CD4-positive, CD25-positive, alpha-beta regulatory T cell (primary cell): Measurements from ENCODE around the gene ZBTB25. TPM values are rescaled to one million over a fixed set of nuclear protein-coding genes. Genes with fewer than 3 reads are reported as not detected.

Experiments used
- ATAC-seq, 2 donors: fragments of 150-1000 bp; cut with Tn5 transposase; one replicate each; pipeline ENCODE4 v1.10.0; 2021; ENCODE audit warnings: low read depth in 2 of 2, moderate number of reproducible peaks in 2 of 2, moderate library complexity in 1 of 2
- DNase-seq, 3 donors: peaks; one replicate each; pipeline versions ENCODE4 v3.0.0 to v3.0.0-alpha.2; 2012 to 2022; ENCODE audit warnings: mixed read lengths in 1 of 3
- H3K27ac ChIP-seq: one replicate; pipeline ENCODE4 v1.7.0; 2013; ENCODE audit warnings: mild to moderate bottlenecking, low read length; ENCODE audit not compliant: insufficient read depth, poor library complexity, severe bottlenecking
- H3K27me3 ChIP-seq: one replicate; pipeline ENCODE4 v1.7.0; 2013; ENCODE audit warnings: low read length; ENCODE audit not compliant: control insufficient read depth, insufficient read depth
- H3K36me3 ChIP-seq: one replicate; pipeline ENCODE4 v1.7.0; 2013; ENCODE audit warnings: mild to moderate bottlenecking, low read length, moderate library complexity; ENCODE audit not compliant: control insufficient read depth, insufficient read depth
- H3K4me1 ChIP-seq: 2 replicates; pipeline ENCODE4 v1.7.0; 2013; ENCODE audit warnings: mild to moderate bottlenecking, low read length; ENCODE audit not compliant: insufficient read depth, control insufficient read depth, poor library complexity, severe bottlenecking
- H3K4me3 ChIP-seq: one replicate; pipeline ENCODE4 v1.7.0; 2013; ENCODE audit warnings: low read depth, mild to moderate bottlenecking, low read length, moderate library complexity
- H3K9me3 ChIP-seq, 2 experiments: 1 replicate in 1 of 2; 2 replicates in 1 of 2; pipeline ENCODE4 v1.7.0; 2013; ENCODE audit warnings: low read length in 2 of 2, mild to moderate bottlenecking in 1 of 2, moderate library complexity in 1 of 2; ENCODE audit not compliant: control insufficient read depth in 2 of 2
- H3K27ac Mint-ChIP-seq, 3 donors: one replicate each; pipeline ENCODE4 v1.8.0; 2020 to 2022; ENCODE audit warnings: mild to moderate bottlenecking in 3 of 3, mixed read lengths in 3 of 3, moderate library complexity in 2 of 3
- H3K27me3 Mint-ChIP-seq: one replicate; pipeline ENCODE4 v1.8.0; 2022; ENCODE audit warnings: mild to moderate bottlenecking, mixed read lengths
- H3K36me3 Mint-ChIP-seq: one replicate; pipeline ENCODE4 v1.8.0; 2020; ENCODE audit warnings: mixed read lengths
- H3K4me1 Mint-ChIP-seq, 4 donors: one replicate each; pipeline ENCODE4 v1.8.0; 2020 to 2022; ENCODE audit warnings: mixed read lengths in 4 of 4, mild to moderate bottlenecking in 1 of 4
- H3K4me3 Mint-ChIP-seq, 4 donors: one replicate each; pipeline ENCODE4 v1.8.0; 2020 to 2022; ENCODE audit warnings: mild to moderate bottlenecking in 4 of 4, mixed read lengths in 4 of 4, moderate library complexity in 3 of 4
- H3K9me3 Mint-ChIP-seq, 7 donors: one replicate each; pipeline ENCODE4 v1.8.0; 2020 to 2022; ENCODE audit warnings: mixed read lengths in 7 of 7, mild to moderate bottlenecking in 3 of 7, moderate library complexity in 2 of 7
- polyA plus RNA-seq, 4 donors: library from polyadenylated mRNA; unstranded; fragments of 300-500 nt; fragmentation: Illumina TruSeq; gene quantifications; one replicate each; pipeline ENCODE4 v1.2.3, GENCODE V29; 2021
- total RNA-seq: library from RNA; stranded (reverse); gene quantifications from one replicate; pipeline ENCODE4 v1.2.3, GENCODE V29; 2022

The ZBTB25 gene, protein sequence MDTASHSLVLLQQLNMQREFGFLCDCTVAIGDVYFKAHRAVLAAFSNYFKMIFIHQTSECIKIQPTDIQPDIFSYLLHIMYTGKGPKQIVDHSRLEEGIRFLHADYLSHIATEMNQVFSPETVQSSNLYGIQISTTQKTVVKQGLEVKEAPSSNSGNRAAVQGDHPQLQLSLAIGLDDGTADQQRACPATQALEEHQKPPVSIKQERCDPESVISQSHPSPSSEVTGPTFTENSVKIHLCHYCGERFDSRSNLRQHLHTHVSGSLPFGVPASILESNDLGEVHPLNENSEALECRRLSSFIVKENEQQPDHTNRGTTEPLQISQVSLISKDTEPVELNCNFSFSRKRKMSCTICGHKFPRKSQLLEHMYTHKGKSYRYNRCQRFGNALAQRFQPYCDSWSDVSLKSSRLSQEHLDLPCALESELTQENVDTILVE
- total RNA-seq: 78.0 TPM
- 10 to 100 TPM; 34.8 to 39.7 (median 37.1) TPM for polyA plus RNA-seq

DNA sequence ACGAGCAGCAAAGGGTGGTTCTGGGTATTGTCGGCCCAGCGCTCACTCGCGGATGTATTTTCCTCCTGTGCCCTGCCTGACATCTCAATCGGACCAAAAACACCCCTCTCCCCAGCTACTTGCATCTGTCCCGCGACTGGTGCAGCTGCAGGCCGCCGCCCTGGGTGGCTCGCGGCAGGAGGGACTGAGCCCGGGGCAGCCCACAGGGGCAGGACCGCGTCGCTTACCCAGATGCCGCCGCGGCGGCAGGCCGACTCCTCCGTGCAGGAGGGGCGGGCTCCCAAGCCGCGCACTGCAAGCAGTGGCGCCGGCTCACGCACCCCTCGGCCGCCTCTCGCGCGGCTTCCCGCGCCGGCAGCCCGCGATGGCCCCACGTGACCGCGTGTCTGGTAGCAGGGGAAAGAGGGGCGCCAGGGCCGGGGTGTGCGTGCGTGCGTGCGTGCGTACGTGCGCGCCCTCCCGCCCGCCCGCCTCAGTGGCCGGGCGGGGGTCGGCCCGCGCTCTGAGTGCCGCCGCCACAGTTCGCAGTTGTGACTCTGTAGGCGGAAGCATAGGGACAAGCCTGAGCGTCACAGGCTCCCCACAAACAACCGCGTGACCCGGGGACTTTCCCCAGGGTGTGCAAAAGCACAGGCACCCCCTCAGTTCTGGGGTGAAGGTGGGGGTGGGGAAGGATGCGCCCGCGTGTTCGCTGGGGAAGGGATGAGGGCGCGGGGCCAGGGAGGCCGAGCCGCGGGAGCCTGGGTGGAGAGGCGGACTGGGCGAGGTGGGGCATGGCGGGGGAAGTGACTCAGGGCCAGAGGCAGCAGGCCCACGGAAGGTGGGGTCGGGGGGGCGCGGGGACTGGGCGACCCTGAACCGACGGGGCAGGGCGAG lies at the start of gene ZBTB25:
Gene ZBTB25 (minus strand): TSS at position 405 of the 876 bp plus-strand sequence. CDS start 13,305 bp downstream, outside the sequence.
- Histone ChIP-seq H3K27ac (peak within 1 kb of the TSS; percentile 100), H3K27me3 (no peaks in the 10 kb centered on the region), H3K4me1 (peaks cover 73% of the 10 kb centered on the region), H3K36me3 (peaks cover 3% of the 10 kb centered on the region), H3K4me3 (peak within 1 kb of the TSS; percentile 95), H3K9me3 (no peaks in the 10 kb centered on the region)
- peaks cover 8% of the 10 kb centered on the region for H3K27me3 Mint-ChIP-seq
- DNase-seq: peak; percentile 98 to 99 (median 98)
- peak within 1 kb of the TSS; percentile 90 to 100 (median 97) for H3K4me3 Mint-ChIP-seq
- peaks cover 22 to 68% (median 49%) of the 10 kb centered on the region in 4 donors for H3K4me1 Mint-ChIP-seq
- peaks cover 9% of the 10 kb centered on the region for H3K36me3 Mint-ChIP-seq
- peaks cover 0 to 2% (median 0%) of the 10 kb centered on the region in 7 donors for H3K9me3 Mint-ChIP-seq
- peak within 1 kb of the TSS; percentile 94 to 100 (median 100) for H3K27ac Mint-ChIP-seq
- peak; percentile 72 to 76 for ATAC-seq

DNA sequence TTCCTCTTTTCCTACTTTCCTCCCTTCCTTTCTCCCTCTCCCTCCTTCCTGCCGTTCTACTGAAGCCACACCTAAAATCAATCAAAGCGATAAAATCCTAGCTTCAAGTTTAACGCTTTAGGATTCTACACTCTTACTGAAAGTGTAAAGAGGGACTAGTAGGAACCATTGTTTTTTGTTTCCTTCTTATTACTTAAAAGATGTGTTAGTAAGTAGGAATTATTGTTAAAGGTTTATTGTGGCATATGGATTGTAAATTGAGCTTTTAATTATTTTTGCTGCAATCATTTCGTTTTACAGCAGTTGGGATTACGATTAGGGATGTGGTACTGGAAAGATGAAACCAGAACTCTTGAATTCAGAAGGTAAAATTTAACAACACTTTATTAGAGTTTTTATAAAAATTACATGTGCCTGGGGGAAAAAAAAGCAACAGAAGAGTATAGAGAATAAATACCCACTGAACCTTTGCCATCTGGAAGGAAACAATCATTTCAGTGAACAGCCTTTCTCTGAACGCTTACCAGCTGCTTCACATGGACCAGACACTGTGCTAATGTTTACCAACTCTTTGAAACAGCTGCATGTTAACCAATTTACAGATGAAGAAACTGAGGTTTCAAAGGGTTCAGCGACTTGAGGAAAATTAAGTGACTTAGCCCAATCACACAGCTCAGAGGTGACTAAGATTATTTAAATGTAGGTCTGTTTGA lies 47.1 kb upstream of the ZBTB25 start:
- peaks cover 43% of the 10 kb centered on the region for H3K27me3 Mint-ChIP-seq
- Histone ChIP-seq H3K4me1 (peaks cover 14% of the 10 kb centered on the region), H3K36me3 (no peaks in the 10 kb centered on the region), H3K27ac (no peak overlapping the region), H3K27me3 (peaks cover 16% of the 10 kb centered on the region), H3K4me3 (no peak overlapping the region), H3K9me3 (no peaks in the 10 kb centered on the region)
- DNase-seq (no peak), ATAC-seq (no peak)
- H3K36me3 Mint-ChIP-seq: no peaks in the 10 kb centered on the region
- H3K4me1 Mint-ChIP-seq: peaks cover 0 to 16% (median 11%) of the 10 kb centered on the region in 4 donors
- peak overlapping the region in 3 of 4 donors; percentile 8 to 86 (median 78) for H3K4me3 Mint-ChIP-seq
- H3K27ac Mint-ChIP-seq: peak overlapping the region in 1 of 3 donors; percentile 52
- H3K9me3 Mint-ChIP-seq: peaks cover 0 to 1% (median 0%) of the 10 kb centered on the region in 7 donors

DNA sequence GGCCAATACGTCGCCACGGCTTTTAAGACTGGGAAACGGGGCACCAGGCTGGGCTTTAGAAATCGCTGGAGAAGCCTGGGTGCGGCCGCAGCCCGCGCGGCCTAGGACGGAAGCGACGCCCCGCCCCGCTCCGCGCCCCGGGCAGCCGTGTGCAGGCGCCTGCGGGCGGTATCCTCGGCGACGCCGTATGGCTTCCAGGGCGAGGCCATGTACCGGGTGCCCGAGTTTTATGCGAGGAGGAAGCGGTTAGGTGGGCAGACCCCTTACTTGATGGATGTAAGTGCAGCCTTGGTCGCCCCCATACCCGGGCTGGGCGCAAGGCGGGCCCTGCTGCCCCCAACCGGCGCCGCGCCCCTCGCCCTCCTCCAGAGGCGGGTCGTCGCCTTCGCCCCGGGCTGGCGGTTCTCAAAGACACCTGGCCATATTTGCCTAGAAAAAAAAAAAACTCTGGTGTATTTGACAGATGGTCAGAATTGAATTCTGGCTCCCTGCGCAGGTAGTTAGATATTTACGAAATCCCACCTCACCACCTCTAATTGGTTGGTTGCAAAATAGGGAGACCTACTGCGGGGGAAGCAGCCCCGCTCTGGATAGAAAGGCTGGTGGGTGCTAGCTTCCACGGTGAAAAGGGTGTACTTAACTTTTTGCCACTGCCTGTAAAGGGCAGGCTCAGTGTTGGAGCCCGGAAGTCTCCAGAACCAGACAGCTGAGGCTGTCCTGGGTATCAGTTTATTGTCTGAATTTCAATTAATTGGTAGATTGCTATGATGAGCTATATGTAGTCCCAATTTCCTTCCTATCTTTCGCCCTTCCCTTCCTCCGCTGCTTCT lies 46.4 kb upstream of the ZBTB25 start, which contains the start of gene PPP1R36:
Gene PPP1R36 (plus strand): TSS at position 171 of the 830 bp plus-strand sequence. CDS start 37 bp downstream, at position 208.
- Histone ChIP-seq H3K27ac (no peak within 1 kb of the TSS), H3K36me3 (no peaks in the 10 kb centered on the region), H3K4me3 (peak within 1 kb of the TSS; percentile 50), H3K4me1 (peaks cover 14% of the 10 kb centered on the region), H3K27me3 (peaks cover 16% of the 10 kb centered on the region), H3K9me3 (no peaks in the 10 kb centered on the region)
- Mint-ChIP-seq H3K4me3 (peak within 1 kb of the TSS; percentile 40 to 86 (median 76)), H3K4me1 (peaks cover 0 to 16% (median 11%) of the 10 kb centered on the region in 4 donors), H3K36me3 (no peaks in the 10 kb centered on the region), H3K27ac (peak within 1 kb of the TSS in 2 of 3 donors; percentile 52 to 63), H3K27me3 (peaks cover 43% of the 10 kb centered on the region), H3K9me3 (peaks cover 0 to 1% (median 0%) of the 10 kb centered on the region in 7 donors)
- DNase-seq (peak; percentile 23 to 73 (median 39)), ATAC-seq (peak; percentile 92 to 93)

DNA sequence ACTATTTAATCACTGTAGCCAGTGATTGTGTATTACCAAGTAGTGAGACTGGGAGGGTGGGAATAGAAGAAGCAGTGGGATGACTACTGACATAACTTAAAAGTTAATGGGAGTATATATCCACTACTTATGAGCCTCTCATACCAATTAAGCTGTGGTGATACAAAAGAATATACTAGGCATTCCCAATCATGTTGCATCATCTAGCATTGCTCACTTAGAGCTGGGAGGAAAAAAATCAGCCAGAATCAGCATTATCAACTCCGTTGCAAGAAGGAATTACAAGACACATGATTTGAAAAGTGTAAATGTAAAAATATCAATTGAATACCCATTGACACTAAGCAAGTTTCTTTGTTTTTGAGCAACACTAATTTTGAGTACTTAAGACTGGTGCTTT lies 45.4 kb upstream of the ZBTB25 start:
- no peaks in the 10 kb centered on the region for H3K36me3 Mint-ChIP-seq
- Histone ChIP-seq H3K36me3 (no peaks in the 10 kb centered on the region), H3K4me3 (no peak overlapping the region), H3K4me1 (peaks cover 14% of the 10 kb centered on the region), H3K27ac (no peak overlapping the region), H3K9me3 (no peaks in the 10 kb centered on the region), H3K27me3 (peaks cover 13% of the 10 kb centered on the region)
- peak overlapping the region in 3 of 4 donors; percentile 6 to 71 (median 52) for H3K4me3 Mint-ChIP-seq
- H3K27me3 Mint-ChIP-seq: peaks cover 46% of the 10 kb centered on the region
- H3K4me1 Mint-ChIP-seq: peaks cover 2 to 16% (median 11%) of the 10 kb centered on the region in 4 donors
- DNase-seq (no peak), ATAC-seq (no peak)
- H3K27ac Mint-ChIP-seq: peak overlapping the region in 1 of 3 donors; percentile 63
- H3K9me3 Mint-ChIP-seq: peaks cover 0 to 1% (median 0%) of the 10 kb centered on the region in 7 donors

DNA sequence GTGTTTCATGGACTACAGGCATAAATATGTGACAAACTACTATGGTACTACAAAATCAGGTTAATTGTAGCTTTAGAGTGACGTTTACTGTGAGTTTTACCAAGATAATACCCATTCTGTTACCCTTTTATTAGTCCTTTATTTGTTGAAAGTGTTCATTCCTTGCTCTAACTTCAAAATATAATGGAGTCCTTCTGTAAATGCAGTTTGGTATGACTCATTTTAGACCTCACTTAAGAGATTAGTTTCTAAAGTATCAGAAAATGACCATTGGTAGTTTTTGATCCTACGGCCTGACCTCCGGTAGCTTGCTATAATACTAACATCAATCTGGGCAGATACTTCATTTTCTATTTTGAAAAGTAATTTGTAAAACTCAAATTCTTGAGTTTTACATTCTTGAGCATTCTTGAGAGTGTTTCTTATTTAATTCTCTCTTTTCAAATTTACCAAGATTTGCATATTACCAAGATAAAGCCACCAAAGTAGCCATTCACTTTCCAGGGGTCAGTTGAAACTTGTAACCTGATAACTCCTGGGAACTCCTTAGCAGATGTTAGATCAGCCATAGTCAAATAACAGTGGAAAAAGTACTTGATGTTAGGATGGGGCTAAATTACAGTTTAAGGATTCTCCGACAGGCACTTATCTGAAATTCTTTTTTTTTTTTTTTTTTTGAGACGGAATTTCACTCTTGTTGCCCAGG lies 41.1 kb upstream of the ZBTB25 start:
- Mint-ChIP-seq H3K36me3 (peaks cover 3% of the 10 kb centered on the region), H3K4me1 (peaks cover 12 to 40% (median 20%) of the 10 kb centered on the region in 4 donors), H3K4me3 (no peak overlapping the region), H3K27ac (no peak overlapping the region), H3K27me3 (peaks cover 41% of the 10 kb centered on the region), H3K9me3 (peaks cover 0 to 2% (median 0%) of the 10 kb centered on the region in 7 donors)
- H3K4me3 ChIP-seq: no peak overlapping the region
- H3K9me3 ChIP-seq: peaks cover 0 to 5% of the 10 kb centered on the region in 2 experiments
- peaks cover 7% of the 10 kb centered on the region for H3K27me3 ChIP-seq
- peaks cover 30% of the 10 kb centered on the region for H3K4me1 ChIP-seq
- ATAC-seq (no peak), DNase-seq (no peak)
- H3K36me3 ChIP-seq: no peaks in the 10 kb centered on the region
- no peak overlapping the region for H3K27ac ChIP-seq

DNA sequence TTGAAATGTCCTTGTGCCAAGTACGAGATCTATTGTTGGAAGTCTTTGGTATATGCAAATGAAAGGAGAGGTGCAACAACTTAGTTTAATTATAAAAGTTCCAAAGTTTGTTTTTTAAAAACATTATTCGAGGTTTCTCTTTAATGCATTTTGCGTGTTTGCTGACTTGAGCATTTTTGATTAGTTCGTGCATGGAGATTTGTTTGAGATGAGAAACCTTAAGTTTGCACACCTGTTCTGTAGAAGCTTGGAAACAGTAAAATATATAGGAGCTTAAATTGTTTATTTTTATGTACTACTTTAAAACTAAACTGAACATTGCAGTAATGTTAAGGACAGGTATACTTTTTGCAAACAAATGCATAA lies 39.2 kb upstream of the ZBTB25 start:
- peaks cover 0 to 2% (median 0%) of the 10 kb centered on the region in 7 donors for H3K9me3 Mint-ChIP-seq
- peaks cover 0 to 5% of the 10 kb centered on the region in 2 experiments for H3K9me3 ChIP-seq
- H3K27me3 ChIP-seq: no peaks in the 10 kb centered on the region
- ATAC-seq (no peak), DNase-seq (no peak)
- peaks cover 35% of the 10 kb centered on the region for H3K27me3 Mint-ChIP-seq
- H3K27ac ChIP-seq: no peak overlapping the region
- peak overlapping the region; percentile 83 to 100 (median 94) for H3K4me3 Mint-ChIP-seq
- H3K4me1 ChIP-seq: peaks cover 33% of the 10 kb centered on the region
- H3K36me3 ChIP-seq: no peaks in the 10 kb centered on the region
- H3K27ac Mint-ChIP-seq: peak overlapping the region in 2 of 3 donors; percentile 20 to 23
- H3K4me1 Mint-ChIP-seq: peaks cover 12 to 42% (median 23%) of the 10 kb centered on the region in 4 donors
- H3K4me3 ChIP-seq: no peak overlapping the region
- H3K36me3 Mint-ChIP-seq: peaks cover 3% of the 10 kb centered on the region
